Spleen (tissue), 7 donors: Measurements from ENCODE around the gene FLNB.

Source experiments
- POLR2AphosphoS5 ChIP-seq, 3 donors: sonication (generic); formaldehyde crosslinking; IDR thresholded peaks; one replicate each; pipeline ENCODE4 v1.5.1; 2017; ENCODE audit warnings: antibody characterized with exemption in 3 of 3
- TF ChIP-seq, protein P1 (sequence below), 11 experiments: fragments of 200-600 bp in 7 of 11; fragments of 450-650 bp in 4 of 11; sonication (generic) in 4 of 11; IDR thresholded peaks in 8 of 11; conservative IDR thresholded peaks in 3 of 11; 1 replicate in 7 of 11; 2 replicates in 4 of 11; pipeline versions ENCODE4 v1.4.0 to v1.8.0; 2016 to 2021; ENCODE audit warnings: antibody characterized with exemption in 11 of 11, inconsistent platforms in 4 of 11, mild to moderate bottlenecking in 1 of 11
- donor health status: DM: no; HTN: no; CAD: no; lungs with moderate emphysema.
- donor health status: DM: no; HTN: no; CAD: no.
- donor health status: DM: no; HTN: no; CAD: no.

DNA sequence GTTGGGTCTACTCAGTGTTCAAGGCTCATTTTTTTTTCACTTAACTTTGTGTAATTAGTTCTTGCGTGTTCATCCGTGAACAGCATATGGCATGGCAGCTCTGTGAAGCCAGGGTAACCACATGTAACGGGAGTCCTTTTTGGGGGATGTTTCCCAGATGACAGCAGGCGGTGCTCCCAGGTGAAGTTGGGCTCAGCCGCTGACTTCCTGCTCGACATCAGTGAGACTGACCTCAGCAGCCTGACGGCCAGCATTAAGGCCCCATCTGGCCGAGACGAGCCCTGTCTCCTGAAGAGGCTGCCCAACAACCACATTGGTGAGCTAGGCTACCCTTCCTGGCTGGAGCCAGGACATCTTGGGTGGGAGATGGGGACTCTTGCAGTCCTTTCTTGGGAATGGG is 139.8 kb downstream of the FLNB start:
- TF ChIP-seq, protein P1, sequence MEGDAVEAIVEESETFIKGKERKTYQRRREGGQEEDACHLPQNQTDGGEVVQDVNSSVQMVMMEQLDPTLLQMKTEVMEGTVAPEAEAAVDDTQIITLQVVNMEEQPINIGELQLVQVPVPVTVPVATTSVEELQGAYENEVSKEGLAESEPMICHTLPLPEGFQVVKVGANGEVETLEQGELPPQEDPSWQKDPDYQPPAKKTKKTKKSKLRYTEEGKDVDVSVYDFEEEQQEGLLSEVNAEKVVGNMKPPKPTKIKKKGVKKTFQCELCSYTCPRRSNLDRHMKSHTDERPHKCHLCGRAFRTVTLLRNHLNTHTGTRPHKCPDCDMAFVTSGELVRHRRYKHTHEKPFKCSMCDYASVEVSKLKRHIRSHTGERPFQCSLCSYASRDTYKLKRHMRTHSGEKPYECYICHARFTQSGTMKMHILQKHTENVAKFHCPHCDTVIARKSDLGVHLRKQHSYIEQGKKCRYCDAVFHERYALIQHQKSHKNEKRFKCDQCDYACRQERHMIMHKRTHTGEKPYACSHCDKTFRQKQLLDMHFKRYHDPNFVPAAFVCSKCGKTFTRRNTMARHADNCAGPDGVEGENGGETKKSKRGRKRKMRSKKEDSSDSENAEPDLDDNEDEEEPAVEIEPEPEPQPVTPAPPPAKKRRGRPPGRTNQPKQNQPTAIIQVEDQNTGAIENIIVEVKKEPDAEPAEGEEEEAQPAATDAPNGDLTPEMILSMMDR (IDR thresholded peaks at IDR 0.05 in 8 of 11, conservative IDR thresholded peaks at IDR 0.05 in 3 of 11), result no peak
- TF ChIP-seq POLR2AphosphoS5 (IDR thresholded peaks at IDR 0.05), result no peak
